Lung (tissue), 12 donors: Measurements from ENCODE around the gene ZFAND3. TPM values are rescaled to one million over a fixed set of nuclear protein-coding genes. Genes with fewer than 3 reads are reported as not detected.

Source experiments
- ATAC-seq: fragments of 200-7000 bp; cut with Tn5 transposase; one replicate; pipeline ENCODE4 v1.9.1; 2020; ENCODE audit warnings: moderate number of reproducible peaks; ENCODE audit not compliant: insufficient read depth, low FRiP score
- DNase-seq, 3 donors: peaks; one replicate each; pipeline ENCODE4 v3.0.0-alpha.2; 2013 to 2017
- H3K27ac ChIP-seq, 2 donors: one replicate each; pipeline ENCODE4 v1.5.1; 2013; ENCODE audit warnings: mild to moderate bottlenecking in 2 of 2, moderate library complexity in 2 of 2, control low read depth in 1 of 2, inconsistent platforms in 1 of 2, low read depth in 1 of 2, low read length in 1 of 2
- H3K27me3 ChIP-seq, 3 donors: one replicate each; pipeline ENCODE4 v1.5.1; 2013; ENCODE audit warnings: low read length in 2 of 3; ENCODE audit not compliant: control insufficient read depth in 3 of 3, insufficient read depth in 3 of 3
- H3K36me3 ChIP-seq, 4 donors: one replicate each; pipeline ENCODE4 v1.5.1; 2013; ENCODE audit warnings: low read length in 4 of 4, mild to moderate bottlenecking in 1 of 4, moderate library complexity in 1 of 4; ENCODE audit not compliant: control insufficient read depth in 4 of 4, insufficient read depth in 4 of 4
- H3K4me1 ChIP-seq, 5 donors: one replicate each; pipeline ENCODE4 v1.5.1; 2013; ENCODE audit warnings: low read length in 5 of 5, mild to moderate bottlenecking in 2 of 5, moderate library complexity in 1 of 5; ENCODE audit not compliant: control insufficient read depth in 5 of 5, insufficient read depth in 5 of 5
- H3K4me3 ChIP-seq: one replicate; pipeline ENCODE4 v1.5.1; 2013; ENCODE audit warnings: mild to moderate bottlenecking, control low read depth, moderate library complexity
- H3K9ac ChIP-seq, 2 donors: one replicate each; pipeline ENCODE4 v1.5.1; 2013; ENCODE audit warnings: low read length in 2 of 2, control low read depth in 1 of 2; ENCODE audit not compliant: insufficient read depth in 1 of 2
- H3K9me3 ChIP-seq, 4 donors: one replicate each; pipeline ENCODE4 v1.5.1; 2013; ENCODE audit warnings: low read length in 3 of 4, mild to moderate bottlenecking in 1 of 4, moderate library complexity in 1 of 4; ENCODE audit not compliant: control insufficient read depth in 4 of 4, insufficient read depth in 3 of 4
- CTCF ChIP-seq: IDR thresholded peaks from 2 replicates; pipeline ENCODE4 v1.5.1; 2012; ENCODE audit warnings: mild to moderate bottlenecking; ENCODE audit errors: control extremely low read depth, extremely low read depth
- WGBS, 2 donors: extraction: QIAGEN DNeasy Blood & Tissue Kit; methylation state at CpG; one replicate each; pipeline ENCODE4 v1.1.7; 2013; 5-methylcytosine and 5-hydroxymethylcytosine counted together
- polyA plus RNA-seq, 2 donors: library from polyadenylated mRNA; stranded (reverse); fragments of 200-250 nt; gene quantifications; one replicate each; pipeline ENCODE4 v1.2.1, GENCODE V29; 2013
- total RNA-seq, 2 donors: library from RNA; depleted of rRNA in 1 of 2; stranded (reverse); fragments of >200 nt in 1 of 2; gene quantifications; one replicate each; pipeline ENCODE4 v1.2.1, GENCODE V29; 2014 to 2021
- donor health status: control.
- donor health status: control.
- donor health status: Bipolar disorder and iron deficiency.
- donor health status: healthy.
- donor health status: DM: yes; HTN: yes; CAD: no.

ZFAND3 gene
- total and polyA plus RNA-seq, 4 donors: 27.6 to 63.6 (median 51.3) TPM

- TF ChIP-seq CTCF: no peak
- 90 to 93% methylated on average over 23 of the region's 23 CpGs for WGBS, 2 donors
- DNase-seq (no peak), ATAC-seq (no peak)
- no peaks in the 10 kb centered on the region for H3K9me3 ChIP-seq
- H3K4me3 ChIP-seq: no peak overlapping the region
- peaks cover 0 to 16% (median 6%) of the 10 kb centered on the region in 4 donors for H3K36me3 ChIP-seq
- no peak overlapping the region for H3K9ac ChIP-seq
- no peak overlapping the region for H3K27ac ChIP-seq
- peaks cover 4 to 49% (median 26%) of the 10 kb centered on the region in 5 donors for H3K4me1 ChIP-seq
- no peaks in the 10 kb centered on the region for H3K27me3 ChIP-seq
Observed at GRCh38 chr6:38153076-38153797, 333.7 kb downstream of the ZFAND3 start.

- H3K27ac ChIP-seq: no peak overlapping the region
- no peak for DNase-seq
- 78 to 87% methylated on average over 16 of the region's 16 CpGs for WGBS, 2 donors
Observed at GRCh38 chr6:38153798-38154345, 334.3 kb downstream of the ZFAND3 start.

DNA sequence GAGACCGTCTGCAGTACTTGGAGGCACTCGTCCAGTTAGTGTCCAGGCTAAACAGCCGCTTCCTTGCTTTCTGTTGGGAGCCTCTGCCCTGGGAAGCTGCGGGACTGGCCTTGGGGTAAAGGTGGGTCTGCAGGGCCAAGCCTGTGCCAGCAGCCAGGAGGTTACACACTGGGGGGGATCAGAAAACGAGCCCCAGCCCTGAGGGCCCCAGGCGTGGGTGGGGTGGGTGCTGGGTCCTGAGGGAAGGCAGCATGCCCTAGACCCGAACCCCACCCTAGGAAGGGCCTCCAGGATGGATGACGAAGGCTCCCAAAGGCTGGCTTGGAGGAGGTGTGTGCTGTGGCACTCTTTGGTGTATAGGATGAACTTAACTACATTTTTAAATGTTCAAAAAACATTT is 335.2 kb downstream of the ZFAND3 start:
- ATAC-seq: no peak
- H3K27me3 ChIP-seq: no peaks in the 10 kb centered on the region
- WGBS, 2 donors: 75 to 79% methylated on average over 8 of the region's 8 CpGs
- no peak overlapping the region for H3K9ac ChIP-seq
- peak overlapping the region in 1 of 2 donors; percentile 72 for H3K27ac ChIP-seq
- H3K4me3 ChIP-seq: no peak overlapping the region
- no peak for DNase-seq
- H3K36me3 ChIP-seq: peaks cover 0 to 16% (median 6%) of the 10 kb centered on the region in 4 donors
- no peak for TF ChIP-seq CTCF
- H3K9me3 ChIP-seq: no peaks in the 10 kb centered on the region
- peaks cover 0 to 35% (median 17%) of the 10 kb centered on the region in 5 donors for H3K4me1 ChIP-seq

More at GRCh38 chr6:38153798-38154345, 334.3 kb downstream of the ZFAND3 start:
- Histone ChIP-seq H3K4me3 (no peak overlapping the region), H3K9me3 (no peaks in the 10 kb centered on the region), H3K4me1 (peaks cover 1 to 43% (median 20%) of the 10 kb centered on the region in 5 donors), H3K27me3 (no peaks in the 10 kb centered on the region), H3K36me3 (peaks cover 0 to 16% (median 6%) of the 10 kb centered on the region in 4 donors), H3K9ac (no peak overlapping the region)
- TF ChIP-seq CTCF: no peak
- ATAC-seq: no peak
